SK-N-SH treated with all-trans-retinoic acid at 6 μM for 48 hours (cell line): ENCODE results near the gene EVPL.

ENCODE experiments used
- ATAC-seq: fragments of 200-7000 bp; cut with Tn5 transposase; 3 replicates; pipeline ENCODE4 v1.9.1; 2020; ENCODE audit warnings: mild to moderate bottlenecking, moderate library complexity
- ARNTL ChIP-seq: fragments of 450-650 bp; formaldehyde crosslinking; IDR thresholded peaks from 2 replicates; pipeline ENCODE4 v1.5.0; 2020; ENCODE audit warnings: low read depth, mild to moderate bottlenecking, moderate library complexity, borderline replicate concordance
- BACH2 ChIP-seq: fragments of 250-450 bp; sonication (Bioruptor Pico); IDR thresholded peaks from 2 replicates; pipeline ENCODE4 v1.9.0; 2021; ENCODE audit warnings: mild to moderate bottlenecking, borderline replicate concordance
- CSDC2 ChIP-seq: fragments of 250-450 bp; sonication (Bioruptor Pico); IDR thresholded peaks from 2 replicates; pipeline ENCODE4 v1.5.0; 2020; ENCODE audit warnings: mild to moderate bottlenecking, moderate library complexity
- ESRRG ChIP-seq: fragments of 250-450 bp; sonication (Bioruptor Pico); IDR thresholded peaks from 2 replicates; pipeline ENCODE4 v1.6.1; 2021; ENCODE audit warnings: mild to moderate bottlenecking
- GLIS3 ChIP-seq: fragments of 250-450 bp; sonication (Bioruptor Pico); IDR thresholded peaks from 2 replicates; pipeline ENCODE4 v1.5.0; 2020; ENCODE audit warnings: mild to moderate bottlenecking, moderate library complexity
- ISL1 ChIP-seq: fragments of 250-450 bp; sonication (Bioruptor Pico); IDR thresholded peaks from 2 replicates; pipeline ENCODE4 v2.1.2; 2022; ENCODE audit warnings: mild to moderate bottlenecking, moderate library complexity
- OSR1 ChIP-seq: fragments of 250-450 bp; sonication (Bioruptor Pico); IDR thresholded peaks from 2 replicates; pipeline ENCODE4 v1.8.0; 2022; ENCODE audit warnings: moderate library complexity, mild to moderate bottlenecking, inconsistent platforms
- PPARA ChIP-seq: fragments of 250-450 bp; sonication (Bioruptor Pico); IDR thresholded peaks from 2 replicates; pipeline ENCODE4 v1.5.0; 2020; ENCODE audit warnings: mild to moderate bottlenecking, borderline replicate concordance
- RARB ChIP-seq: fragments of 250-450 bp; sonication (Bioruptor Pico); IDR thresholded peaks from 2 replicates; pipeline ENCODE4 v1.8.0; 2021; ENCODE audit warnings: mild to moderate bottlenecking, moderate library complexity
- SNAI2 ChIP-seq: fragments of 250-450 bp; sonication (Bioruptor Pico); IDR thresholded peaks from 2 replicates; pipeline ENCODE4 v1.5.0; 2020; ENCODE audit warnings: mild to moderate bottlenecking, moderate library complexity
- TCF4 ChIP-seq: fragments of 250-450 bp; sonication (Bioruptor Pico); IDR thresholded peaks from 2 replicates; pipeline ENCODE4 v1.8.0; 2021; ENCODE audit warnings: mild to moderate bottlenecking, moderate library complexity, borderline replicate concordance
- TOX ChIP-seq: fragments of 250-450 bp; sonication (Bioruptor Pico); IDR thresholded peaks from 2 replicates; pipeline ENCODE4 v1.8.0; 2021; ENCODE audit warnings: mild to moderate bottlenecking, moderate library complexity, borderline replicate concordance
- ZFP3 ChIP-seq: fragments of 250-450 bp; sonication (Bioruptor Pico); IDR thresholded peaks from 2 replicates; pipeline ENCODE4 v1.5.0; 2020; ENCODE audit warnings: mild to moderate bottlenecking, moderate library complexity
- ZFP30 ChIP-seq: fragments of 450-650 bp; formaldehyde crosslinking; IDR thresholded peaks from 2 replicates; pipeline ENCODE4 v1.5.0; 2022; ENCODE audit warnings: mild to moderate bottlenecking, moderate library complexity
- ZNF565 ChIP-seq: fragments of 450-650 bp; formaldehyde crosslinking; conservative IDR thresholded peaks from 2 replicates; pipeline ENCODE4 v1.5.0; 2020; ENCODE audit warnings: low read depth, mild to moderate bottlenecking, moderate library complexity
- ZNF70 ChIP-seq: fragments of 450-650 bp; formaldehyde crosslinking; IDR thresholded peaks from 2 replicates; pipeline ENCODE4 v1.5.0; 2020; ENCODE audit warnings: mild to moderate bottlenecking, moderate library complexity
- ZNF8 ChIP-seq: fragments of 450-650 bp; formaldehyde crosslinking; IDR thresholded peaks from 2 replicates; pipeline ENCODE4 v1.5.0; 2020; ENCODE audit warnings: mild to moderate bottlenecking, moderate library complexity
- TF ChIP-seq, protein P1 (sequence below): fragments of 250-450 bp; sonication (Bioruptor Pico); IDR thresholded peaks from 2 replicates; pipeline ENCODE4 v1.8.0; 2021; ENCODE audit warnings: low read depth, mild to moderate bottlenecking, moderate library complexity, borderline replicate concordance
- TF ChIP-seq, protein P2 (sequence below): fragments of 250-450 bp; sonication (Bioruptor Pico); IDR thresholded peaks from 2 replicates; pipeline ENCODE4 v1.5.1; 2021; ENCODE audit warnings: mild to moderate bottlenecking, moderate library complexity
- TF ChIP-seq, protein P3 (sequence below): fragments of 250-450 bp; sonication (Bioruptor Pico); IDR thresholded peaks from 2 replicates; pipeline ENCODE4 v1.5.1; 2020; ENCODE audit warnings: low read depth, mild to moderate bottlenecking, moderate library complexity
- TF ChIP-seq, protein P4 (sequence below): fragments of 250-450 bp; sonication (Bioruptor Pico); IDR thresholded peaks from 2 replicates; pipeline ENCODE4 v1.5.0; 2020; ENCODE audit warnings: mild to moderate bottlenecking, moderate library complexity

EVPL gene

DNA sequence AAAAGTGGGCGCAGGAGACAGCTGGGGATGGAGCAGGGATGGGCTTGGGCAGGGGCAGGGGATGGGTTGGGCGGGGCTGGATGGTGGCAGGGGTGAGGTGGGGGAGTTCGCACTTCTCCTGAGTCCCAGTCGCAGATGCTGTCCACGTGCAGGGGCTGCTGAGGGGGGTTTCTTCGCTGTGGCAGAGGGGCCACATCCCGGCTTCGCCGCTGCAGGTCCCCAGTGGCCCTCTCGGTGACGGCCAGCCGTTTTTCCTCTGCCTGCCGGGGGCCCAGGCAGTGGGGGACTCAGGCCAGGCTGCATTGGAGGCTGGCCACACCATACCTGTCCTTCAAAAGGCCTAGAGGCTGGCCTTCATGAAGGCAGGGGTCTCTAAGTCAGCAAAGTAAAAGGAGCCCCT lies 8.3 kb downstream of the EVPL start:
- no peak for ATAC-seq
- TF ChIP-seq RARB (CRISPR knock-in tag) (no peak), ARNTL (no peak), ZFP3 (CRISPR knock-in tag) (no peak), ESRRG (no peak), ZNF70 (CRISPR knock-in tag) (no peak), GLIS3 (CRISPR knock-in tag) (no peak), ZNF8 (CRISPR knock-in tag) (no peak), ISL1 (no peak), PPARA (CRISPR knock-in tag) (no peak), CSDC2 (CRISPR knock-in tag) (no peak), ZNF565 (CRISPR knock-in tag) (no peak)
- TF ChIP-seq, protein P1, sequence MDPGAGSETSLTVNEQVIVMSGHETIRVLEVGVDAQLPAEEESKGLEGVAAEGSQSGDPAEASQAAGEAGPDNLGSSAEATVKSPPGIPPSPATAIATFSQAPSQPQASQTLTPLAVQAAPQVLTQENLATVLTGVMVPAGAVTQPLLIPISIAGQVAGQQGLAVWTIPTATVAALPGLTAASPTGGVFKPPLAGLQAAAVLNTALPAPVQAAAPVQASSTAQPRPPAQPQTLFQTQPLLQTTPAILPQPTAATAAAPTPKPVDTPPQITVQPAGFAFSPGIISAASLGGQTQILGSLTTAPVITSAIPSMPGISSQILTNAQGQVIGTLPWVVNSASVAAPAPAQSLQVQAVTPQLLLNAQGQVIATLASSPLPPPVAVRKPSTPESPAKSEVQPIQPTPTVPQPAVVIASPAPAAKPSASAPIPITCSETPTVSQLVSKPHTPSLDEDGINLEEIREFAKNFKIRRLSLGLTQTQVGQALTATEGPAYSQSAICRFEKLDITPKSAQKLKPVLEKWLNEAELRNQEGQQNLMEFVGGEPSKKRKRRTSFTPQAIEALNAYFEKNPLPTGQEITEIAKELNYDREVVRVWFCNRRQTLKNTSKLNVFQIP, result no peak
- TF ChIP-seq, protein P2, sequence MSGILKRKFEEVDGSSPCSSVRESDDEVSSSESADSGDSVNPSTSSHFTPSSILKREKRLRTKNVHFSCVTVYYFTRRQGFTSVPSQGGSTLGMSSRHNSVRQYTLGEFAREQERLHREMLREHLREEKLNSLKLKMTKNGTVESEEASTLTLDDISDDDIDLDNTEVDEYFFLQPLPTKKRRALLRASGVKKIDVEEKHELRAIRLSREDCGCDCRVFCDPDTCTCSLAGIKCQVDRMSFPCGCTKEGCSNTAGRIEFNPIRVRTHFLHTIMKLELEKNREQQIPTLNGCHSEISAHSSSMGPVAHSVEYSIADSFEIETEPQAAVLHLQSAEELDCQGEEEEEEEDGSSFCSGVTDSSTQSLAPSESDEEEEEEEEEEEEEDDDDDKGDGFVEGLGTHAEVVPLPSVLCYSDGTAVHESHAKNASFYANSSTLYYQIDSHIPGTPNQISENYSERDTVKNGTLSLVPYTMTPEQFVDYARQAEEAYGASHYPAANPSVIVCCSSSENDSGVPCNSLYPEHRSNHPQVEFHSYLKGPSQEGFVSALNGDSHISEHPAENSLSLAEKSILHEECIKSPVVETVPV, result no peak

DNA sequence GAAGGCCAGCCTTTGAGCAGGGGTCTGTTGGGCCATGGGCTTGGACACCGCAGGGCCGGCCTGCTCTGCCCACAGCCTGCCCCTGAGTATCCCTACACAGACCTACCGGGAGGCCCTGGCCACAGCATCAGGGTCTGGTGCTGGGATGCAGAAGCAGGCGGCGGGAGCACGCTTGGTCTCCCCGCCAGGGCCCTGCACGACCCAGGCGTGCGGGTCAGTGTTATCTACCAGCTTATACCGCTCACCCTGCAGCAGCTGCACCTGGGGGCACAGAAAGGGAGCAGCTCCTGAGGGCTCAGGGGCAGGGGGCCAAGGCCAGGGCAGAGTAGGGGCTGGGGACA lies 8.8 kb downstream of the EVPL start:
- no peak for TF ChIP-seq TOX (CRISPR knock-in tag)
- TF ChIP-seq GLIS3 (CRISPR knock-in tag), result no peak
- no peak for TF ChIP-seq TCF4 (CRISPR knock-in tag)
- TF ChIP-seq, protein P2, result no peak
- TF ChIP-seq, protein P3, sequence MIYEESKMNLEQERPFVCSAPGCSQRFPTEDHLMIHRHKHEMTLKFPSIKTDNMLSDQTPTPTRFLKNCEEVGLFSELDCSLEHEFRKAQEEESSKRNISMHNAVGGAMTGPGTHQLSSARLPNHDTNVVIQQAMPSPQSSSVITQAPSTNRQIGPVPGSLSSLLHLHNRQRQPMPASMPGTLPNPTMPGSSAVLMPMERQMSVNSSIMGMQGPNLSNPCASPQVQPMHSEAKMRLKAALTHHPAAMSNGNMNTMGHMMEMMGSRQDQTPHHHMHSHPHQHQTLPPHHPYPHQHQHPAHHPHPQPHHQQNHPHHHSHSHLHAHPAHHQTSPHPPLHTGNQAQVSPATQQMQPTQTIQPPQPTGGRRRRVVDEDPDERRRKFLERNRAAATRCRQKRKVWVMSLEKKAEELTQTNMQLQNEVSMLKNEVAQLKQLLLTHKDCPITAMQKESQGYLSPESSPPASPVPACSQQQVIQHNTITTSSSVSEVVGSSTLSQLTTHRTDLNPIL (CRISPR knock-in tag), result no peak
- TF ChIP-seq, protein P1, result no peak
- TF ChIP-seq RARB (CRISPR knock-in tag), result no peak
- TF ChIP-seq, protein P4, sequence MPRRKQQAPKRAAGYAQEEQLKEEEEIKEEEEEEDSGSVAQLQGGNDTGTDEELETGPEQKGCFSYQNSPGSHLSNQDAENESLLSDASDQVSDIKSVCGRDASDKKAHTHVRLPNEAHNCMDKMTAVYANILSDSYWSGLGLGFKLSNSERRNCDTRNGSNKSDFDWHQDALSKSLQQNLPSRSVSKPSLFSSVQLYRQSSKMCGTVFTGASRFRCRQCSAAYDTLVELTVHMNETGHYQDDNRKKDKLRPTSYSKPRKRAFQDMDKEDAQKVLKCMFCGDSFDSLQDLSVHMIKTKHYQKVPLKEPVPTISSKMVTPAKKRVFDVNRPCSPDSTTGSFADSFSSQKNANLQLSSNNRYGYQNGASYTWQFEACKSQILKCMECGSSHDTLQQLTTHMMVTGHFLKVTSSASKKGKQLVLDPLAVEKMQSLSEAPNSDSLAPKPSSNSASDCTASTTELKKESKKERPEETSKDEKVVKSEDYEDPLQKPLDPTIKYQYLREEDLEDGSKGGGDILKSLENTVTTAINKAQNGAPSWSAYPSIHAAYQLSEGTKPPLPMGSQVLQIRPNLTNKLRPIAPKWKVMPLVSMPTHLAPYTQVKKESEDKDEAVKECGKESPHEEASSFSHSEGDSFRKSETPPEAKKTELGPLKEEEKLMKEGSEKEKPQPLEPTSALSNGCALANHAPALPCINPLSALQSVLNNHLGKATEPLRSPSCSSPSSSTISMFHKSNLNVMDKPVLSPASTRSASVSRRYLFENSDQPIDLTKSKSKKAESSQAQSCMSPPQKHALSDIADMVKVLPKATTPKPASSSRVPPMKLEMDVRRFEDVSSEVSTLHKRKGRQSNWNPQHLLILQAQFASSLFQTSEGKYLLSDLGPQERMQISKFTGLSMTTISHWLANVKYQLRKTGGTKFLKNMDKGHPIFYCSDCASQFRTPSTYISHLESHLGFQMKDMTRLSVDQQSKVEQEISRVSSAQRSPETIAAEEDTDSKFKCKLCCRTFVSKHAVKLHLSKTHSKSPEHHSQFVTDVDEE (CRISPR knock-in tag), result no peak
- TF ChIP-seq SNAI2 (CRISPR knock-in tag), result no peak
- TF ChIP-seq ZNF565 (CRISPR knock-in tag), result no peak
- TF ChIP-seq ZFP3 (CRISPR knock-in tag), result no peak
- TF ChIP-seq BACH2 (CRISPR knock-in tag), result no peak
- TF ChIP-seq ZFP30 (CRISPR knock-in tag), result no peak
- TF ChIP-seq OSR1 (CRISPR knock-in tag), result no peak
- TF ChIP-seq ARNTL, result no peak
- TF ChIP-seq ESRRG, result no peak
- no peak for TF ChIP-seq ZNF70 (CRISPR knock-in tag)
- TF ChIP-seq, all 23 proteins: peak for 0
- ATAC-seq, result no peak
